AG04450 (cell line): ENCODE measurements around the gene MAP1A. TPM values are rescaled to one million over a fixed set of nuclear protein-coding genes. Genes with fewer than 3 reads are reported as not detected.
"Not testable (repeated sequence)": the region's sequence is repeated elsewhere in the genome, so short reads cannot be mapped to it uniquely, and the experiment has no call there.

Experiments
- CTCF ChIA-PET: fragments of 300-600, 350-600 bp; formaldehyde crosslinking; extraction: SDS; loops from one replicate; lab custom pipeline; 2022; ENCODE audit warnings: antibody characterized with exemption, inconsistent platforms; lab: Charles Lee
- POLR2A ChIA-PET: fragments of 350-600 bp; formaldehyde crosslinking; extraction: SDS; loops from one replicate; lab custom pipeline; 2021; ENCODE audit warnings: antibody characterized with exemption, inconsistent platforms; lab: Yijun Ruan, JAX
- DNase-seq: peaks from one replicate; pipeline ENCODE4 v3.0.0-alpha.2; 2011; ENCODE audit warnings: low read depth, low spot score
- H3K27ac ChIP-seq: one replicate; pipeline ENCODE4 v1.5.1; 2012; ENCODE audit warnings: low read depth, low read length, control low read depth
- H3K27me3 ChIP-seq: one replicate; pipeline ENCODE4 v1.6.0; 2012; ENCODE audit warnings: low read length; ENCODE audit not compliant: control insufficient read depth, insufficient read depth
- H3K4me3 ChIP-seq: 2 replicates; pipeline ENCODE4 v1.5.1; 2011; ENCODE audit warnings: mild to moderate bottlenecking, low read depth, low read length, control low read depth
- H3K9me3 ChIP-seq: 2 replicates; pipeline ENCODE4 v1.5.1; 2012; ENCODE audit warnings: low read length; ENCODE audit not compliant: control insufficient read depth, insufficient read depth
- CTCF ChIP-seq: IDR thresholded peaks from 2 replicates; pipeline ENCODE4 v1.5.1; 2011; ENCODE audit warnings: low read depth, low read length, control low read depth, inconsistent platforms
- polyA plus RNA-seq: library from polyadenylated mRNA; depleted of rRNA; stranded (reverse); fragments of >200 nt; gene quantifications from 2 replicates; pipeline ENCODE4 v1.2.3, GENCODE V29; 2011; rRNA removed

MAP1A gene
- polyA plus RNA-seq, 1 experiment, result 48.5 TPM

- no peak for DNase-seq
- Histone ChIP-seq H3K9me3 (no peaks in the 10 kb centered on the region), H3K4me3 (no peak overlapping the region), H3K27me3 (no peaks in the 10 kb centered on the region), H3K27ac (no peak overlapping the region)
- no peak for TF ChIP-seq CTCF
- CTCF ChIA-PET, result no interaction called here
- POLR2A ChIA-PET, result no interaction called here
Measured at GRCh38 chr15:43552986-43553385, 35.6 kb downstream of the MAP1A start.

GRCh38 chr15:43562753-43563152 is 45.3 kb downstream of the MAP1A start:
- DNase-seq, H3K27me3 ChIP-seq, H3K4me3 ChIP-seq, H3K27ac ChIP-seq, POLR2A ChIA-PET, H3K9me3 ChIP-seq, CTCF ChIA-PET: not testable (repeated sequence)

GRCh38 chr15:43563793-43564192 is 46.4 kb downstream of the MAP1A start:
- H3K27me3 ChIP-seq, CTCF ChIA-PET, H3K9me3 ChIP-seq, POLR2A ChIA-PET, H3K4me3 ChIP-seq, DNase-seq, H3K27ac ChIP-seq: not testable (repeated sequence)

- H3K9me3 ChIP-seq, H3K27me3 ChIP-seq, CTCF ChIA-PET, DNase-seq, H3K27ac ChIP-seq, POLR2A ChIA-PET, H3K4me3 ChIP-seq: not testable (repeated sequence)
Measured at GRCh38 chr15:43566615-43567014, 49.2 kb downstream of the MAP1A start.

- POLR2A ChIA-PET, H3K9me3 ChIP-seq, H3K4me3 ChIP-seq: not testable (repeated sequence)
Measured at GRCh38 chr15:43574607-43575006, 57.2 kb downstream of the MAP1A start.

More at GRCh38 chr15:43574607-43575006, 57.2 kb downstream of the MAP1A start:
- CTCF ChIA-PET, H3K27me3 ChIP-seq, H3K27ac ChIP-seq, DNase-seq: not testable (repeated sequence)

Other genes starting within 250 kb of the MAP1A start
- not detected in 2 replicates for gene TGM7, start 215.4 kb upstream of the MAP1A start, polyA plus RNA-seq
- gene LCMT2, start 187.0 kb upstream of the MAP1A start, polyA plus RNA-seq, result 11.2 and 11.7 TPM in 2 replicates
- gene ZSCAN29, start 146.6 kb upstream of the MAP1A start, polyA plus RNA-seq, result 8.8 and 9.6 TPM in 2 replicates
- gene TUBGCP4, start 146.5 kb upstream of the MAP1A start, polyA plus RNA-seq, result 12.3 and 14.0 TPM in 2 replicates
- gene TP53BP1, start 24.5 kb upstream of the MAP1A start, polyA plus RNA-seq, result 76.6 and 85.6 TPM in 2 replicates
- gene PPIP5K1, start 72.6 kb downstream of the MAP1A start, polyA plus RNA-seq, result 19.3 and 20.6 TPM in 2 replicates
- gene CKMT1B, start 76.4 kb downstream of the MAP1A start, polyA plus RNA-seq, result 0.11 TPM in 1 of 2 replicates, not detected in the other
- not detected in 2 replicates for gene STRC, start 101.2 kb downstream of the MAP1A start, polyA plus RNA-seq
- gene CATSPER2, start 131.2 kb downstream of the MAP1A start, polyA plus RNA-seq, result 0.87 and 0.96 TPM in 2 replicates
- not detected in 2 replicates for gene CKMT1A, start 176.3 kb downstream of the MAP1A start, polyA plus RNA-seq
- gene PDIA3, start 228.8 kb downstream of the MAP1A start, polyA plus RNA-seq, result 308 and 326 TPM in 2 replicates